Stomach (tissue), 4 donors: ENCODE results near the gene PNRC2.

ENCODE experiments used
- POLR2A ChIP-seq, 4 donors: fragments of 450-650 bp; IDR thresholded peaks; one replicate each; pipeline ENCODE4 v1.6.1; 2016; ENCODE audit warnings: antibody characterized with exemption in 4 of 4, control low read depth in 2 of 4, mild to moderate bottlenecking in 1 of 4, moderate library complexity in 1 of 4
- TF ChIP-seq, protein P1 (sequence below), 7 experiments: fragments of 450-650 bp in 4 of 7; fragments of 200-600 bp in 3 of 7; sonication (generic) in 3 of 7; IDR thresholded peaks; one replicate each; pipeline ENCODE4 v1.5.1; 2016 to 2019; ENCODE audit warnings: antibody characterized with exemption in 7 of 7, control low read depth in 2 of 7, mild to moderate bottlenecking in 1 of 7

DNA sequence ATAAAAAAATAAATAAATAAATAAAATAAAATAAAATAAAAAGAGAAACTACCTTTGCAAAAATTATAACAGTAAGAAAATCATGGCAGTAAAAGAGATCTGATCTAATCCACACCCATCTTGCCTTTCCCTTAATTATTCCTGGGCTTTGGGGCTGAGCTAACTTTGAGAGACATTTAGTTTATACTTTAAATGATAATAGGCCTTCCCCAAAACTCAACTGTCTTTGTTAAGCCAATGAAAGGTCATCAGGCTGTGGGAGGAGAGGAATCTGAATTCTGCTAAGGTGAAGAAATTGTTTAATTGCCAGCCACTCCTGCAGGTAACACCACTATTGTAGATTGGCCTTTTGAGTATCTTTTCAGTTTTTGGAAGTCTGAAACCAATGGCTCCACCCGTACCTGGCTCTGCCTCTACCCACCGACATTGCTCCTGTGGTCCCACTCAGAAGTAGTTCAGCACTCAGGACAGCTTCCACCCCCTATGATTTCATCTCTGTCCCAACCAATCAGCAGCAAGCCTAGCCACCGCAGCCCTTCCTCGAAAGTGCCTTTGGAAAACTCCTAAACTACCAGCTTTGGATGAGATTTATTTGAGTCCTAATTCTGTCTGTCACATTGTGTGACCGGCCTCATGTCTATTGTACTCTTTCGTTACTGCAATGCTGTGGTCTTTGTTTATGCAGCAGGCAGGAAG, 23.0 kb upstream of the PNRC2 start:
- TF ChIP-seq, protein P1, sequence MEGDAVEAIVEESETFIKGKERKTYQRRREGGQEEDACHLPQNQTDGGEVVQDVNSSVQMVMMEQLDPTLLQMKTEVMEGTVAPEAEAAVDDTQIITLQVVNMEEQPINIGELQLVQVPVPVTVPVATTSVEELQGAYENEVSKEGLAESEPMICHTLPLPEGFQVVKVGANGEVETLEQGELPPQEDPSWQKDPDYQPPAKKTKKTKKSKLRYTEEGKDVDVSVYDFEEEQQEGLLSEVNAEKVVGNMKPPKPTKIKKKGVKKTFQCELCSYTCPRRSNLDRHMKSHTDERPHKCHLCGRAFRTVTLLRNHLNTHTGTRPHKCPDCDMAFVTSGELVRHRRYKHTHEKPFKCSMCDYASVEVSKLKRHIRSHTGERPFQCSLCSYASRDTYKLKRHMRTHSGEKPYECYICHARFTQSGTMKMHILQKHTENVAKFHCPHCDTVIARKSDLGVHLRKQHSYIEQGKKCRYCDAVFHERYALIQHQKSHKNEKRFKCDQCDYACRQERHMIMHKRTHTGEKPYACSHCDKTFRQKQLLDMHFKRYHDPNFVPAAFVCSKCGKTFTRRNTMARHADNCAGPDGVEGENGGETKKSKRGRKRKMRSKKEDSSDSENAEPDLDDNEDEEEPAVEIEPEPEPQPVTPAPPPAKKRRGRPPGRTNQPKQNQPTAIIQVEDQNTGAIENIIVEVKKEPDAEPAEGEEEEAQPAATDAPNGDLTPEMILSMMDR (IDR thresholded peaks at IDR 0.05) = no peak
- no peak for TF ChIP-seq POLR2A (IDR thresholded peaks at IDR 0.05)
